ENCODE data around the gene HCRTR1.

DNA sequence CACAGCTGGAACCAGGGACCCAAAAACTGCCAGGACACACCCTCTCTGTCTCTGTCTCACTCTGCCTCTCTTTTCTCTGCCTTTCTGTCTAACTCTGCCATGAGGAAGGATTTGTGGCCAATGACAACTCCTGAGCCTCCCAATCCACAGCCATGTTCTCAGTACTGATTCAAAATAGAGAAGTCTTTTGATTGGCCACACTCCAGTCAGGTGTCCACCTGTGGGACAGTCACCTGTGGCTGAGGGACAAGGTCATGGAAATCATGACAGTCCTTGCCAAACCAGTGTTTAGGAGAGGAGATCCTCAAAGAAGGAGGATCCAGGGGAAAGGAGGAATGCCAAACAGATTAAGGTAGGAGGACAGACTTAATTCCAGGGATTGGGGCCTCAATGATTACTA lies 25.4 kb upstream of the HCRTR1 start:
- TF ChIP-seq, protein P1, sequence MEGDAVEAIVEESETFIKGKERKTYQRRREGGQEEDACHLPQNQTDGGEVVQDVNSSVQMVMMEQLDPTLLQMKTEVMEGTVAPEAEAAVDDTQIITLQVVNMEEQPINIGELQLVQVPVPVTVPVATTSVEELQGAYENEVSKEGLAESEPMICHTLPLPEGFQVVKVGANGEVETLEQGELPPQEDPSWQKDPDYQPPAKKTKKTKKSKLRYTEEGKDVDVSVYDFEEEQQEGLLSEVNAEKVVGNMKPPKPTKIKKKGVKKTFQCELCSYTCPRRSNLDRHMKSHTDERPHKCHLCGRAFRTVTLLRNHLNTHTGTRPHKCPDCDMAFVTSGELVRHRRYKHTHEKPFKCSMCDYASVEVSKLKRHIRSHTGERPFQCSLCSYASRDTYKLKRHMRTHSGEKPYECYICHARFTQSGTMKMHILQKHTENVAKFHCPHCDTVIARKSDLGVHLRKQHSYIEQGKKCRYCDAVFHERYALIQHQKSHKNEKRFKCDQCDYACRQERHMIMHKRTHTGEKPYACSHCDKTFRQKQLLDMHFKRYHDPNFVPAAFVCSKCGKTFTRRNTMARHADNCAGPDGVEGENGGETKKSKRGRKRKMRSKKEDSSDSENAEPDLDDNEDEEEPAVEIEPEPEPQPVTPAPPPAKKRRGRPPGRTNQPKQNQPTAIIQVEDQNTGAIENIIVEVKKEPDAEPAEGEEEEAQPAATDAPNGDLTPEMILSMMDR (IDR thresholded peaks at IDR 0.05), result no peak
- no peak for TF ChIP-seq POLR2A (IDR thresholded peaks at IDR 0.05)

Data from thyroid gland (tissue), 4 donors.